Astrocyte of the hippocampus (primary cell): ENCODE results near the gene RANBP17.
"Not testable (repeated sequence)": the region's sequence is repeated elsewhere in the genome, so short reads cannot be mapped to it uniquely, and the experiment has no call there.

Experiments
- DNase-seq: peaks from one replicate; pipeline ENCODE4 v3.0.0; 2011; ENCODE audit warnings: low read depth, low spot score

RANBP17 gene

DNA sequence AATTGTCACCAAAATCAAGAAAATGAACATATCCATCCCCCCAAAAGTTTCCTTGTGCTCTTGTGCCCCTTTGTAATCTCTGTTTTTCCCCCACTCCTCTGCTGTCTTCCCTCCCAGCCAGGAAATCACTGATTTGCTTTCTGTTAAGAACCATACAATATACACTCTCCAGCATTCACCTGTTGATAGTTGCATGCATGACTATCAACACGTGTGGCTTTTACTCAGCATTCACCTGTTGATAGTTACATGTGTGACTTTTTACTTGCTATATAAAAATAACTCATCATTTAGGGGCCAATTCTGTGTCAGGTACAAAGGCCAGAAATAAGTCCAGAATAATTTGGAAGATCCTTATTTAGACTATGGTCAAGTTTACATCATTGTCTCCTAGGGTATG is 6.0 kb downstream of the RANBP17 start:
- DNase-seq, result no peak

DNA sequence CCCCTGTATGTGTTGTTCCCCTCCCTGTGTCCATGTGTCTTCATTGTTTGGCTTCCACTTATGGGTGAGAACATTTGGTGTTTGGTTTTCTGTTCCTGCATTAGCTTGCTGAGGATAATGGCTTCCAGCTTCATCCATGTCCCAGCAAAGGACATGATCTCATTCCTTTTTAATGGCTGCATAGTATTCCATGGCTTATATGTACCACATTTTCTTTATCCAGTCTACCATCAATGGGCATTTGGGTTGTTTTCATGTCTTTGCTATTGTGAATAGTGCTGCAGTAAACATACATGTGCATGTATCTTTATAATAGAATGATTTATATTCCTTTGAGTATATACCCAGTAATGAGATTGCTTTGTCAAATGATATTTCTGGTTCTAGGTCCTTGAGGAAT is 8.6 kb downstream of the RANBP17 start:
- DNase-seq, result not testable (repeated sequence)

DNA sequence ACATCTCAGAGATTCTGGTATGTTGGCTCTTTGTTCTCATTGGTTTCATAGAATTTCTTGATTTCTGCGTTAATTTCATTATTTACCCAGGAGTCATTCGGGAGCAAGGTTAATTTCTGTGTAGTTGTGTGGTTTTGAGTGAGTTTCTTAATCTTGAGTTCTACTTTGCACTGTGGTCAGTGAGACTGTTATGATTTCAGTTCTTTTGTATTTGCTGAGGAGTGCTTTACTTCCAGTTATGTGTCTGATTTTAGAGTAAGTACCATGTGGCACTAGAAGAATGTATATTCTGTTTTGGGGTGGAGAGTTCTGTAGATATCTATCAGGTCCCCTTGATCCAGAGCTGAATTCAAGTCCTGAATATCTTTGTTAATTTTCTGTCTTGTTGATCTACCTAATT is 12.2 kb downstream of the RANBP17 start:
- no peak for DNase-seq

DNA sequence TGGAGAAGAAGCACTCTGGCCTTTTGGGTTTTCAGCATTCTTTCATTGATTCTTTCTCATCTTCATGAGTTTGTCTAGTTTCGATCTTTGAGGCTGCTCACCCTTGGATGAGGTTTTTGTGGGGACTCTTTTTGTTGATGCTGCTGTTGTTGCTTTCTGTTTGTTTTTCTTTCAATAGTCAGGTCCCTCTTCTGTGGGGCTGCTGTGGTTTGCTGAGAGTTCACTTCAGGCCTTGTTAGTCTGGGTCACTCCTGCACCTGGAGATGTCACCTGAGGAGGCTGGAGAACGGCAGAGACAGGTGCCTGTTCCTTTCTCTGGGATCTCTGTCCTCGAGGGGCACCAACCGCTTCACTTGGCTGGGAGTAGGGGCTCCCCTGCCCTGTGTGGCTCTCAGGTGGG is 14.0 kb downstream of the RANBP17 start:
- no peak for DNase-seq

DNA sequence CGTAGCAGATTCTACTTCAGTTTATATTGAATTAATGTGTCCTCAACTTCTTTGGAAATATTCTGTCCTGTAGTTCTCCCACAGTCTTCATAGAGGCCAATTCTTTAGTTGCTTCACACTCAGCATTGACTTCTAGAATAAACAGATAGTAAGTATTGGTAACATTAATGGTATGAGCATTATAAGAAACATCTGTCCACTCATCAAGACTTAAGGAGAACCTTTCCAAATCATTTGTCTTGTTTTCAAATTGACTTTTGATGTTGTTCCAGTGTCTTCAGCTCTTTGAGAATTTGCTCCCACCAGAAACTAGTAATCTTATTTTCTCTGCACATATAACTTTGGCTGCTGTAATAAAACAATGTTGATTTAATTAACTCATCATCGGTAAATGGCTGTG is 18.3 kb downstream of the RANBP17 start:
- DNase-seq, result no peak

DNA sequence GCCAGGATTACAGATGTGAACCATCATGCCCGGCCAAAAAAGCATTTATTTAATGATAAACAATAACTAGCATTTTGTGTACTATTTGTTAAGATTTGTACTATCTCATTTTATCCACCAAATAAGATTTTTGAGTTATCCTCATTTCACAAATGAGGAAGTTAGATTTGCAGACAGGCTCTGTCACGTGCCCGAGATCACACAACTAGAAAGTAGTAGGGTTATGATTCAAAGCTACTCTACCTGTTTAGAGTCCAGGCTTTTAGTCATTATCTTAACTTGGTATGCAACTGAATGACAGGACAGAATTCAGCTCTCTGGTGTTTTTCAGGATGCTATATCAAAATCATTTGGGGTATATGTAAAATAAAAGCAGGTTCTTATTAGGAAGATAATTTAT is 20.5 kb downstream of the RANBP17 start:
- no peak for DNase-seq

DNA sequence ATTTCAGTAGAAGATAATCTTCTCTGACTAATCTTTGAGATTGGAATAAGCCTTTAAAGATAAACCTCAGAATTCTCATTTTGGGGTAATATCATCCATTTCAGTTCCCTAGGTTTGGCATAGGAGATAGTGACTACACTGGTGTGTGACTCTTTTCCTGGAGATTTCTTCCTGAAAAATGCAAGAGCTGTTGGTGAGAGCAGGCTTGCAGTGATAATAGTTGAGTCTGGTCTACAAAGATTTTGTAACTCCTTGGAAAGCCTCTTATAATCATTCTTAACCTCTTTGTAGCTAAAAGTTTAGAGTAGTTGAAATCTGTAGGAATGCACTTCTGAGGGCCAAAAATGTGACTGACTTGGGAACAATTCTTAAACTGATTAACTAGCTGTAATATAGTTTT is 23.4 kb downstream of the RANBP17 start:
- DNase-seq, result no peak

DNA sequence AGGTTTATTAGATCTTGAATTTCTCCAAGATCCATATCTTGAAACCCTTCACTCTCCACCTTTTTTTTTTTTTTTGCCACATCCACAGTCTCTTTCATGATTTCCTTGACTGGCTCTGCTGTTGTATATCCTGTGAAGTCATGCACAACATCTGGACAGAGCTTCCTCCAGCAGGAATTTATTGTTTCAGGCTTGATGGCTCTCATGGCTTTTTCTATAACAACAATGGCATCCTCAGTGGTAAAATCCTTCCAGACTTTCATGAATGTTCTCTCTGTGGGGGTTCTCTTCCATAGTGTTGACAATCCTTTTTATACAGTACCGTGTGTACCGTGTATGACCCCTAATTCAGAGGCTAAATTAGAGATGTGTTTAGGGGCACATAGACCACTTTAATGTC is 24.0 kb downstream of the RANBP17 start:
- no peak for DNase-seq

DNA sequence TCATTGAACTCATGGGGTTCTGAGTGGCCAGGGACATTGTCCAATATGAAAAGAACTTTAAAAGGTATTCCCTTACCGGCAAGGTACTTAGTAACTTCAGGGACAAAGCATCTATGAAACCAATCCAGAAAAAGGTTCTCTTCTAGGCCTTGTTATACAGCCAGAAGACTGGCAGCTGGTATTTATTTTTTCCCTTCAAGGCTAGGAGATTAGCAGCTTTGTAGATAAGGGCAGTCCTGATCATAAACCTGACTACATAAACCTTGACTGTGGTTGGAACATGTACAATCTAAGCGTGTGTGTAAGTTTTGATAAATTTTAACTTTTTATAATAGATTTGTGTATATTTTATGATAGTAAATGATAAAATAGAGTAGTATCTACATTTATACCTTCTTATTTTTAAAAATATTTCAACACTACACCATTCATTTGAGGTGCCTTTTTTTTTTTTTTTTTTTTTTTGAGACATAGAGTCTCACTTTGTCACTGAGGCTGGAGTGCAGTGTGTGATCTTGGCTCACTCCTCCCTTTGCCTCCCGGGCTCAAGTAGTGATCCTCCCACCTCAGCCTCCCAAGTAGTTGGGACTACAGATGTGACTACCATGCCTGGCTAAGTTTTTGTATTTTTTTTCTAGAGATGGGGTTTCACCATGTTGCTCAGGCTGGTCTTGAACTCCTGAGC is 24.5 kb downstream of the RANBP17 start:
- DNase-seq, result no peak

DNA sequence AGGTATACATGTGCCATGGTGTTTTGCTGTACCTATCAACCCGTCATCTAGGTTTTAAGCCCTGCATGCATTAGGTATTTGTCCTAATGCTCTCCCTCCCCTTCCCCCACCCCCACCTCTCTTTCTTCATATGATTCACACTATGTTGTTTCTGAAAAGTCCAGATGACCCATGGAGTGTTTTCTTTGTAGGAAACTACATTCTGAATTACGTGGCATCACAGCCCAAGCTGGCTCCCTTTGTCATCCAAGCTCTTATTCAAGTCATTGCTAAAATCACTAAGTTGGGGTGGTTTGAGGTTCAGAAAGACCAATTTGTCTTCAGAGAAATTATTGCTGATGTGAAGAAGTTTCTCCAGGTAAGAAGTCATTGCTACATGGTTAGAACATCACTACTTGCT is 30.4 kb downstream of the RANBP17 start:
- DNase-seq, result peak; percentile 67

- no peak for DNase-seq
Measured at GRCh38 chr5:170894665-170895064, 32.8 kb downstream of the RANBP17 start.

DNA sequence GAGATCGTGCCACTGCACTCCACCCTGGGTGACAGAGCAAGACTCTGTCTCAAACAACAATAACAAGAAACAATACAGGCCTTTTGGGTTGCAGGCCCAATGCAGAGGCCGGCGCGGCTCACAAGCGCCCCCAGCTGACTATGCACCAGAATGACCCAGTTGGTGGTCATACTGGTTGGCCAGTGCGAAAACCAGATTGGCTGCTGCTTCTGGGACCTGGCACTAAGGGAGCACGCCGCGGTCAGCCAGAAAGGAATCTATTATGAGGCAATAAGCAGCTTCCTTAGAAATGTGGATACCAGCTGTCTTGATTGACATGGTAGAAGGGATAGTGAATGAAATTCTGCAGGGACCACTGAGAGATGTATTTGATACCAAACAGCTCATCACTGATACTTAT is 35.0 kb downstream of the RANBP17 start:
- peak; percentile 35 for DNase-seq

DNA sequence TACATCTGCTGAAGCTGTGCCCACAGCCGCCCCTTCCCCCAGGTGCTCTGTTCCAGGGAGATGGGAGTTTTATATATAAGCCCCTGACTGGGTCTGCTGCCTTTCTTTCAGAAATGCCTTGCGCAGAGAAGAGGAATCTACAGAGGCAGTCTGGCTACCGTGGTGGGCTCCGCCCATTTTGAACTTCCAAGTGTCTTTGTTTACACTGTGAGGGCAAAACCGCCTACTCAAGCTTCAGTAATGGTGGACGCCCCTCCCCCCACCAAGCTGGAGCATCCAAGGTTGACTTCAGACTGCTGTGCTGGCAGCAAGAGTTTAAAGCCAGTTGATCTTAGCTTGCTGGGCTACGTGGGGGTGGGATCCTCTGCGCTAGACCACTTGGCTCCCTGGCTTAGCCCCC is 41.3 kb downstream of the RANBP17 start:
- DNase-seq, result no peak

GRCh38 chr5:170907758-170908157 is 45.9 kb downstream of the RANBP17 start:
- DNase-seq, result peak; percentile 82

- DNase-seq, result no peak
Measured at GRCh38 chr5:170913573-170913972, 51.8 kb downstream of the RANBP17 start.

DNA sequence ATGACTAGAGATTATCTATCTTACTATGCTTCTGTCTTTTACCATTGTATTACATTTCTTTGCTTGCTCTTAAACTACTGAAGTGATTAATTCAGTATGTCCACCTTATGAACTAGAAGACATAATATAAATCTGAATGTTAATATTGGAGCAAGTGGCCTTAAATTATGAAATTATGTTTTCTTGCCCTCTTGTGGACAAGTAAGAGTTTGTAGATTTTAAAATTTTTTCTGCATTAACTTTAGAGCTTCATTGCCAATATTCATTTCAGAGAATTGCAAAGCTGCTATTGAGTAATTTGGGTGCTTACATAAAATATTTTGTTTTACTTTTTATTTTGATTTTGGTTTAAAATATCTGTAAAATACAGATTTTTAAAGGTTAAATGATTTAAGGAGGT is 55.3 kb downstream of the RANBP17 start:
- DNase-seq, result no peak

DNA sequence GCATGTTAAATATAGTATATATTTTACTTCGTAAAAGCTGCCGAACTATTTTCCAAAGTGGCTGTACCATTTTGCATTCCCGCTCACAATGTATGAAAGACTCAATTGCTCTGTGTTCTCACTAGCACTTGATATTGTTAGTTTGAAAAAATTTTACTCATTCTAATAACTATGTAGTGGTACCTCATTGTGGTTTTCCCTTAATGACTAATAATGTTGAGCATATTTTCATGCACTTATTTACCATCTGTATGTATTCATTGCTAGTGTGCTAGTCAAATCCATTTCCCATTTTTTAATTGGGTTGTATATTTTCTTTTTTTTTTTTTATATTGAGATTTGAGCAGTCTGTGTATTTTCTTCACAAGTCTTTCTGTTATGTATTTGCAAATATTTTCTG is 58.4 kb downstream of the RANBP17 start:
- no peak for DNase-seq

DNA sequence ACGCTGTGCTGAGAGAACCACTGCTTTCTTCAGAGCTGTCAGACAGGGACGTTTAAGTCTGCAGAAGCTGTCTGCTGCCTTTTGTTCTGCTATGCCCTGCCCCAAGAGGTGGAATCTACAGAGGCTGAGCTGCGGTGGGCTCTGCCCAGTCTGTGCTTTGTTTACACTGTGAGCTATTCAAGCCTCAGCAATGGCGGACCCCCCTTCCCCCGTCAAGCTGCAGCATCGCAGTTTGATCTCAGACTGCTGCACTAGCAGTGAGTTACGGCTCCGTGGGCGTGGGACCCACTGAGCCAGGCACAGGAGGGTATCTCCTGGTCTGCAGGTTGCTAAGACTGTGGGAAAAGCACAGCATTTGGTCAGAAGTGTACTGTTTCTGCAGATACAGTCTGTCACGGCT is 60.5 kb downstream of the RANBP17 start:
- peak; percentile 64 for DNase-seq

GRCh38 chr5:170923910-170924620 is 62.2 kb downstream of the RANBP17 start:
- DNase-seq, result no peak

DNA sequence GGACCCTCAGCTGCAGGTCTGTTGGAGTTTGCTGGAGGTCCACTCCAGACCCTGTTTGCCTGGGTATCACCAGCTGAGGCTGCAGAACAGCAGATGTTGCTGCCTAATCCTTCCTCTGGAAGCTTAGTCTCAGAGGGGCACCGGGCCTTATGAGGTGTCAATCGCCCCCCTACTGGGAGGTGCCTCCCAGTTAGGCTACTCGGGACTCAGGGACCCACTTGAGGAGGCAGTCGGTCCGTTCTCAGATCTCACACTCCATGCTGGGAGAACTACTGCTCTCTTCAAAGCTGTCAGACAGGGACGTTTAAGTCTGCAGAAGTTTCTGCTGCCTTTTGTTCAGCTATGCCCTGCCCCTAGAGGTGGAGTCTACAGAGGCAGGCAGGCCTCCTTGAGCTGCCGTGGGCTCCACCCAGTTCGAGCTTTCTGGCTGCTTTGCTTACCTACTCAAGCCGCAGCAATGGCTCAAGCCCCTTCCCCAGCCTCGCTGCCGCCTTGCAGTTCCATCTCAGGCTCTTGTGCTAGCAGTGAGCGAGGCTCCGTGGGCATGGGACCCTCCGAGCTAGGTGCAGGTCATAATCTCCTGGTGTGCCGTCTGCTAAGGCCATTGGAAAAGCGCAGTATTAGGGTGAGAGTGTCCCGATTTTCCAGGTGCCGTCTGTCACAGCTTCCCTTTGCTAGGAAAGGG is 73.9 kb downstream of the RANBP17 start:
- DNase-seq, result not testable (repeated sequence)

- DNase-seq, result no peak
Measured at GRCh38 chr5:170937072-170937471, 75.3 kb downstream of the RANBP17 start.

GRCh38 chr5:170937914-170938313 is 76.1 kb downstream of the RANBP17 start:
- DNase-seq, result no peak

GRCh38 chr5:170939178-170939577 is 77.4 kb downstream of the RANBP17 start:
- no peak for DNase-seq
